HK-2 (cell line): ENCODE measurements around the gene ARL2.

Experiments
- DNase-seq: peaks from one replicate; pipeline ENCODE4 v3.0.0-alpha.2; 2018; ENCODE audit not compliant: unreplicated experiment

Gene ARL2

DNA sequence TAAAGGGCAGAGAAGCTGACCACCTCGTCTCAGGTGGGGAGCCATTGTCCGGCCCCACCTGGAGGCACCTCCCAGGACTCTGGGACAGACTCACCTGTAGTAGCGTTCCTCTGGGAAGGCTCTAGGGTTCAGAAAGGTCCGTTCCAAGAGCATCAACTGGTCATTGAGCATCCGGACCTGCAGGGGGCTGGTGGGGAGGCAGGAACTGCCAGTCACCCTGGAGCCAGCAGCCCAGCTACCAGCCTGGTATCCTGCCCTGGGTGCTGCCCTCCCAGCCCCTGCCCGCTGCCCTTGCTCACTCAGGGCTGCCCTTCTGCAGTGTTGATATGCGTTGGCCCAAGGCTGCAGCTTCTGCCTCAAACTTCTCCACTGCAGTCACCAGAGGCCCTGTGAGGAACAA lies 31.8 kb downstream of the ARL2 start:
- DNase-seq = no peak

DNA sequence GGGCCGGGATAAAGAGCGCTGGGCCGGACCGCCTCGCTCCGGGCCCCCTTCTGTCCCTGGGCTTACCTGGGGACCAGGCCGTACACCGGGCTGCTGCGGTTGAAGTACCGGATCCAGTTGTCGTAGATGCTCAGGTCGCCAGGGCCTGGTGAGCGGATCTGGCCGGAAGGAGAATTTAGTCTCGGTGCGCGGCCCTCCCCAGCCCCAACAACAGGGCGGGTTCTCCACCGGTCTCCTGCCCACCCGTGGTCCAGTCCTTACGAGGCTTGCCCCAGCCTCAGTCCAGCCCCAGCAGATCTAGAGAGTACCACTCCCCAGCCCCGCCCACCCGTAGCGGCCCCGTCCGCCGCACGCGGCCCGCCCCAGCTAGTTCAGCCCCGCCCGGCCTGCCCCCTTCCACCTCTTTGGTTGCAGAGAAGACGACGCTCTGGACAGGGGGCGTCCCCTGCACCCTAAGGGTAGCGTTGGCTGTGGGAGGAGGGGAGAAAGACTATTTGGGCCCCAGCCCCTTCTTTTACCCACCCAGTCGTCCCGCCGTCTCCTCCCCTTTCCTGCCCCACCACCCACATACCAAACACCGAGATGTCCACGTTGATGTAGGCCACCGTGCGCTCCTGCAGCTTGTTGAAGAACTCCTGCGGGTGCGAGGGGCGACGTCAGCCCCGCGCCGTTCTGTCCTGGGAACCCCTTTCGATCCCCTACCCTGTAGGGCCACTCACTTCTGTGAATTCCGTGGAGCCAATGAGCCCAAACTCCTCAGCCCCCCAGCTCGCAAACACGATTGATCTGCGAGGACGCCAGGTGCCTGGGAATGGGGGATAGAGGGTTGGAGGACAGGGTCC lies 33.8 kb downstream of the ARL2 start:
- no peak for DNase-seq

DNA sequence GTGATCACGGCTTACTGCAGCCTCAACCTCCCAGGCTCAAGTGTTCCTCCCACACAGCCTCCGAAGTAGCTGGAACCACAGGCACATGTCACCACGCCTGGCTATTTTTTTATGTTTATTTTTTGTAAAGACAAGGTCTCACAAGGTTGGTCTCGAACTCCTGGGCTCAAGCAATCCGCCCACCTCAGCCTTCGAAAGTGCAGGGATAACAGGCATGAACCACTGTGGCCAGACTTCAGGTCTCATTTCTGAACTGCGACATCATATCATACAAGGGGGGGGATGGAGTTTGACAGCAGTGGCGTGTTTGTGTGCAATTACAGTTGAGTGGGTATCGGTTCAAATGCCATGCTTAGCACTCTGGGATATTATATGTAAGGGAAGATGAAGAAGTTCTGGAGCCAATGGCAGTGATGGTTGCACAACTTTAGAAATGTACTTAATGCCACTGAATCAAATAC lies 37.5 kb downstream of the ARL2 start:
- DNase-seq = no peak

DNA sequence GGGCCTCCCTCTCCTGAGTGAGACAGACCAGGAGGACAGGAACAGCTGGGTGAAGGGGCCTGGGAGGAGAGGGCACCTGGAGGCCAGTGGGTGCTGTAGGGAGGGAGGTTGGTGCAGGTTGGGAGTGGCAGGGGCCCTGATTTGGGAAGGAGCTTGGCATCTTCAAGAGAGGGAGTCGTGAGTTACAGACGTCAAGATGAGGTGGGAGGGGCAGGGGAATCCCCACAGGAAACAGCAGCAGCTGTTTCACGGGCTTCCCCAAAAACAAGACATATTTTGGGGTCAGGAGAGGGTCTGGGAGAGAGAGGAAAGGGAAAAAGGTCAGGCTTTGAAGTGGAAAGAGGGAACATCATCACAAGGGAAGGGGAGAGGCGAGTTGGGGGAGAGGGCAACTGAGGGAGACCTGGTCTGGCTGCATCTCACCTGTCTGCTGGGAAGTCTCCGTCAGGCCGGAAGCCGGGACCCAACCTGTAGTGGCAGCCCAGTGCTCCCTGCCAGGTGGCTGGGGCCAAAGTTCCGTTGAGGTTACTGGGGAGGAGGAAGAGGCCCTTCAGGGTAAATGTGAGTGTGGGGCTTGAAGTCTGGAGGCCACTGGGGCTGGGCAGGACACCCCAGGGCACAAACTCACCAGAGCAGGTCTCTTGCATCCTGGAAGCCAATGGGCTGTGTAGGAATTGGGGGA lies 40.0 kb downstream of the ARL2 start:
- DNase-seq = no peak

DNA sequence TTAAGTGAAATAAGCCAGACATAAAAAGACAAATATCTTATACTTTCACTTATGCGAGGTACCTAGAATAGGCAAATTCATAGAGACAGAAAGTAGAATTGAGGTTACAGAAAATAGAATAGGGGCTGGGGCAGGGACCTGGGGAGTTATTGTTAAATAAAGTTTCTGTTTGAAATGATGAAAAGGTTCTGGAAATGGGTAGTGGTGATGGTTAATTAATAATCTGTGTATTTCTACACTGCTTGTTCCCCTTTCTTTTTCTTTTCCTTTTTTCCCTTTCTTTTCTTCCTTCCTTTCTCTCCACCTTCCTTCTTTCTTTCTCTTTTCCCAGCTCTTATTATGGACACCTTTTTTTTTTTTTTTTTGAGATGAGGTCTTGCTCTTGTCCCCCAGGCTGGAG lies 41.6 kb downstream of the ARL2 start:
- no peak for DNase-seq

DNA sequence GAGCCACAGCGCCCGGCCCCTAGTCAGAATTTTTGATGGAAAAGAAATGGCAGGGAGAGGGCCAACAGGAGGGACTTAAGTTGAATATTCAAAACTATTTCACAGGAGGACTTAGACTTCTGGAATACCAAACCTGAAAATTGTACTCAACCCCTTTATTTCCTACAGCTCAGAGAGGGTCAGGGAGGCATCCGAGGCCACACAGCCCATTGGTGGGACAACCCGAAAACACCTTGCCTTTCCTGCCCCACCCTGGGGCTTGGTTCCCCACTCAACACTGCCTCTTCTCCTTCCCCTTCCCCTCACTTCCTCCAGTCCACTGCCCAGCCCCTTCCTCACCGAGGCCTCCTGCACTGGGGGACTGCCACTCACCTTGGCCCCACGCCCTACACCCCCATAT lies 43.0 kb downstream of the ARL2 start:
- DNase-seq = no peak

DNA sequence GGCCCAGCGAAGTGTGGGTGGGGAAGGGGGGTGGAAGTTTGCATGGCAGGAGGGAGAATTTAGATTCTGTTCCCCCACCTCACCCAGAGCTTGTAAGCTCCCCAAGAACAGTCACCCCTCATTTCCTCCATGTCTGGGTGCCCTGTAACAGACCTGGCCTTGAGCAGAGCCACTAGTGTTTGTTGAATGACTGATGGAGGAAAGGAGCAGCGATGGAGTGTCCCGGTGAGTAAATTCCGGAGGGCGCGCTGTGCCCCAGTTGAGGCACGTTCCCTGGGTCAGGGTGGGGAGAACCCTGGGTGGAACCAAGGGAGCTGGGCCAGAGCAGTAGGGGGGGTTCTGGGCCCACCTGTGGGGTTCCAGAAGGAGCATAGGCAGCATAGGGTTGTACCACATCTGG lies 43.6 kb downstream of the ARL2 start:
- no peak for DNase-seq

DNA sequence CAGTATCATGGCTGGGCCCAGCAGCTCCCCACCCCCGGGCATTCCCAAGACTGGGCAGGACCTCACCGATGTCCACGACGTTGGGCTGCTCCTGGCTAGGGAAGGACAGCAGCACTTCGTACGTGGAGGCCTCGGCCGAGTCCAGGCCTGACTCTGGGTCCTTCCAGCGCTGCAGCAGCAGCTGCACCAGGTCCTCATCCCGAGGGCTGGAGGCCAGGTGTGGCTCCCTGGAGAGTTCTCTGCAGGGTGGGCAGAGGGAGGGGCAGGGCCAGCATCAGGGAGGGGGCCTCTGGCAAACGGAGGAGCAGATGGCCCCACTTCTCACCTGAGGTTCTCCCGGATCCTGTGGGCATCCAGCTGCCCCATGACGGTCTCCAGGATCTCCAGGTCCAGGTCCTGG lies 44.1 kb downstream of the ARL2 start:
- no peak for DNase-seq

DNA sequence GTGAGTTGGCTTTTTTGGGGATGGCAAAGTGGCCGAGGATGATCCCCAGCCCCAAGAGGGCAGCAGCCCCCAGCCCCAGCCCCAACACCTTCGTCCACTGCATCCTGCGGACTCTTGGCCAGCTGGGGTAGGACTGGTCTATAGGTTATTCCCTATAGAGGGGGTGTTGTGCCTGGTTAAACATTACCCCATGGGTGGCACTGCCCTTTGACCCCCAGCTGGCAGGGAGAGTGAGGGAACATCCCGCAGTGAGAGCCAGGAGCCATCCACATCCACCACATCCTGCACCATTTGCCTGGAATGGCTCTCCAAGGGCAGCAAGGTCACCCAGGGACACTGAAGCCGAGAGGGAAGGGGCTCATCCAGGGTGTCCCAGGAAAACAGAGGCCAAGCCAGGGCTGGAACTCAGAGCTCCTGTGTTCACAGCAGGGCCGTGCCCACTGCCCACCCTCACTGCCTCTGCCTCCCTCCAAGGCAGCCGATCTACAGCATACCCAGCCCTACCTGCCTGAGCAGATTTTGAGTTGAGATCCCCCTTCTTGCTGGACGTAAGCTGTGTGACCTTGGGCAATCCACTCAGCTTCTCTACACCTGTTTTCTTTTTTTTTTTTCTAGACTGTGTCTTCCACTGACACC lies 44.6 kb downstream of the ARL2 start, which contains the start of gene NAALADL1:
Gene NAALADL1, minus strand, starts transcription at position 135 of the 636 bp plus-strand sequence. Its CDS starts 32 bp downstream, at position 103.
- DNase-seq = no peak

DNA sequence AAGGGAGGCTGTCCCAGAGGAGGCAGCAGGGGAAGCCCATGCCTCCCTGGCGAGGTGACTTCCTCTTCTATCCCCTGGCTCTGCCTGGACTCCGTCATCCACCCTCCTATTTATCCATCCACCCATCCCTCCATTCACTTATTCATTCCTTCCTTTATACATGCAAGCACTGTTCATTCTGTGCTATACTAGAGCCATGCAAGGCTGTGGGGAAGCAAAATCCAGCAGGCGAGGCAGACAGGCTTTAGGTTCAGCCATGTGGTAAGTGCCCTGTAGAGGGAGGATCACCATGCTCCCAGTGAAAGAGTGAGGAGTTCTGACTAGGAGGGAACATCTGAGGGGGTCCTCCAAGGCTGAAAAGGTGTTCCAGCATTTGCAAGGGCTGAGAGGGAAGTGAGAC lies 45.6 kb downstream of the ARL2 start:
- no peak for DNase-seq

DNA sequence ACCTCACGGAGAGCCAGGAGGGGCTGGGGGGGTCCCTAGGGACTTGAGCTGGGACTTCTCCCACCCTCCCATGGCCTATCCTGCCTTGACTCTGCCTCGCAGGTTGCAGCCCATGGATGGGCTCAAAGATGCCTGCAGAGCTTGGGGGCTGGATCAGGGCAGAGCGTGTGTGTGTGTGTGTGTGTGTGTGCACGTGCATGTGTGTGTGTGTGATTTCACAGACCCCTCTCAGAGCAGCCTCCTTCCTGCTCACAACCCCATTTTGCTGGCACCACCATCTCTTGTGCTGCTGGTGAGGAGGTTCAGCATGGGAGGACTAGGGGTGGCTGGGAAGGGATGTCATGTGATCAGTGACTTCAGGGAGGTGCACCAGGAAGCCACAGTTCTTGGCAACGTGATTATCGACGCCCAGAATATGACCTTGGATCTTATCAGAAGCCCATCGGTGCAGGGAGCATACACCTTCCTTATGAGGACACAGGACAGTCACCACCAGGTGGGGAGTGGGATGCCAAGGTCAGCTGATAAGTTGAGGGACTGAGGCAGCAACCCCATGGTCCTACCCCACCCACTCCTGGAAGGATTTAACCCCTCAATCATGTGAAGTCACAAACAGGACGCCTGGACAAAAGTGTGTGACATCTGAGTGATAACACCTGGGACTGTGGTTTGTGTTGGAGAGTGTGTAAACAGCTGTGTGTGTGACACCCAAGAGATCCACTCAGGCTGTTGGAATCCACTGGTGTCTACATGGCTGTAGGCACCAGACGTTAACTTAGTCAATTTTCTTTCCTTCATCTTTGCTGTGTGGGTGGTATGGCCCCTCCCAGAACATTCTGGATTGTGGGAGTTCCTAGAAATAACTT lies 46.2 kb downstream of the ARL2 start:
- DNase-seq = no peak

DNA sequence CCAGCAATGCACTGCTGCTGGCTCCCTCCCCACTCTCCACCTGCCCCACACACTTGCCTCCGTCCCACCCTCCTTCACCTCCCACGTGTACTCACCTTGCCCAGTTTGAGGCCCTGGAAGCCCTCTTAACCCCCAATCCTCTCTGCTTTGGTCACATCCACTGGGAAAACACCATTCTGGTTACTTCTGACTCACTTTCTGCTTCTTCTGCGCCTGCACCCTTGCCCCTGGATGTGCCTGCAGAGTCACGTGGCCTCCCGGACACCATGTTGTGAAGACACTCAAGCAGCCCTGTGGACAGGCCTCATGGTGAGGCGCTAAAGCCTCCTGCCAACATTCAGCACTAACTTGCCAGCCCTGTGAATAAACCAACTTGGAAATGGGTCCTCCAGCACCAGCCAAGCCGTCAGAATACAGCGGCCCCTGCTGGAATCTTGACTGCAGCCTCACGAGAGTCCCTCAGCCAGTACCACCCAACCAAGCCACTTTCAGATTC lies 47.0 kb downstream of the ARL2 start:
- no peak for DNase-seq

DNA sequence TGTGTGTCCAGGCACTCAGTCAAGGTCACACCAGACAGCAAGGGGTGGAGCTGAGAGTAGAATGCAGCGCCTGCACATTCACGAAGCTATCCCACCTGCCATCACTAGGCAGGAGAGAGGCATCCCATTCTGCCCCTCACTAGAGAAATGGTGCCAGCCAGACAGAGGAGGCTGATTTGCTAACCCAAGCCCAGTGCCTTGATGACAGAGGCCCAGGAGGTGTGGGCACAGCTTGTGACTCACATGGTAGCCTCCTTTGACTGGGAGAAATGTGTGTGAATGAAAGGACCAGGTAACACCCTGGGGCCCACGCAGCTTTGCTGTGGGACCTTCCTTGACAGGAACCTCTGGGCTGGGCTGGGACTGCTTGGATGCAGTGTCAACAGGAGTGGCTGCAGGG lies 49.6 kb downstream of the ARL2 start:
- DNase-seq = no peak

DNA sequence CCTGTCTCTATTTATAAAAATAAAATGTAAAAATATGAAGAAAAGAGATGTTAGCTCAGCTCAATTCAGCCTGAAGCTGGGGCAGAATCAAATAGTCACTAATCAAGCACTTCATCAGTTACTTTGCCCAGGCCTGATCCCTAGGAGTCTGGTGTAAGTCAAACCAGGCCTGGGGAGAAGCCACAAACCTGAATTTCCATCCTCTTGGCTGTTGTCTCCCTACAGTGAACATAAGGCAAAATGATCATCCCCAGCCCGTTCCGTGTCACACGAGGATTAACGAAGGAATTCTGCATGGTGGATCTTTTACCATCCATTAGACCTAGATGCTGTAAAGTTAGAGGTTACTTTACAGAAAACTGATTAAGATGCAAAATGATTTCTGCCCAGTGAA lies 50.9 kb downstream of the ARL2 start:
- no peak for DNase-seq

DNA sequence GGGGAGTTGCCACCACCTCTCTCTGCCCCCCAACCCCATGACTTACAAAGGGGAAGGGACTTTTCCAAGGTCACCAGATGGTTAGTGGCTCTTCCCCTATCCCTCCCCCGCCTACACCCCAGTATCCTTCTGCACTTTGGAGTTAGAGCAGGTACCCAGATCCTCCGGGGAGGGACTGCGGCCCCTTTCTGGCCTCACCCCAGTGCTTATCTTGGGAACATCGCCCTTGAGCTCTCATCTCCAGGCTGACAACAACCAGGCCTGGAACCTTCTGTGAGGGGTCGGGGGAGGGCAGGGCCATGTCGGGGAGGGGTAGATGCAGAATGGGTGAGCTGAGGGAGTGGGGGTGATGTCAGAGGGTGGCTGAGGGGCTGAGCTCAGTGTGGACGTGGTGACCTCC lies 51.9 kb downstream of the ARL2 start:
- DNase-seq = no peak

DNA sequence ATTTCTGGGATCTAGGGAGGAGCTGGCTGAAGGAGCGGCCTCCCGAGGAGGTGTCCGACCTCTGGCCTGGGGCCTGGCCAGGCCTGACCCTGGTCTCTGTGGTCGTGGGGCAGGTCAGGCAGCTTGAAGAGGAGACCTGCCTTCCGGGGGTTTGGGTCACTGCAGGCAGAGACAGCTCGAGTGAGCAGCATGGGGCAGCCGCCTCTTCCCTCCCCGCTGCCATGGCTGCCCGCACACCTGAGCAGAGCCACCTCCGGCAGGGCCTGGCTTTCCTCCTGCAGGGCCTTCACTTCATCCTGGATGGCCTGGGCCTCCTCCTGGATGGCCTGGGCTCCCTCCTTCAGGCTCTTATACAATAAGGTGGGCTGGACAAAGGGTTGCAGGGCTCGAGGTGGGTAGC lies 52.4 kb downstream of the ARL2 start:
- no peak for DNase-seq

DNA sequence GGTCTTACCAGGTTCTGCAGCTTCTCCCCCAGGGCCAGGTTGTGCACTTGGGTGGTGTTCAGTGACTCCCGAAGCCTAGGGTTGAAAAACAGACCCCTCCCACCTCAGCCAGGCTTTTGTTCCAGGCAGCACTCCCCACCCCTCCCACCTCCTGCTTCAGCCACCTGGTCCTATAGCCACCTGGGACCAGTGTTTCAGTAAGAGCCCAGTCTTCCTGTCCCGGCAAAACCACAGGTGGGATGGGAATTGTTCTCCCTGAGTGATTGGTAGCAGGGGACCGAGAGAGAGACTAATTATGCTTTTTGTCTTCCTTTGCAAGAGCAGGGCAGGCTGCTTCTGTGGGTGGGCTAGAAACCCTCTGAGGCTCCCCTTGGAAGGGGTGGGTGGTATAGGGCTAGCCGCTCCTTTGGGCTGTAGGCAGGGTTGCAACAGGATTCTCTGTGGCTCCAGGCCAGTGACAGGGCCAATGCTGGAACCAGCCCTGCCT lies 52.9 kb downstream of the ARL2 start:
- no peak for DNase-seq

DNA sequence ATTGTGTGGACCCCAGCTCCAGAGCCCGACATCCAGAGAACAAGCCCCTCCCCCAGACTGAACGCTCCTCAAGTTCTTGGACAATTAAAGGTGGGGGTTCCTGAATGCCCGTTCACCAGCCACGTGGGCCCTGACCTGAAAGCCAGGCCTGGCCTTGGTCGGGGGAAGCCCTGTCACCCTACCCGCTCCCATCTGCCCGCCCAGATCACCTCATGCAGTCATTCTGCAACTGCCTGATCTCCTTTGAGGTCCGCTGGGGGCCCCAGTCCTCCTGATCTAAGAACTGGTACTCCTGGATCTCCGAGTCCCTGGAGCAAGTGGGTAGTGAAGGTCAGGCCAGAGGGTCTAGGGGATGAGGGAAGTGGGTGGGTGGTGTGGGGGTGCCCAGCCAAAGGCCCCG lies 53.5 kb downstream of the ARL2 start:
- DNase-seq = no peak

DNA sequence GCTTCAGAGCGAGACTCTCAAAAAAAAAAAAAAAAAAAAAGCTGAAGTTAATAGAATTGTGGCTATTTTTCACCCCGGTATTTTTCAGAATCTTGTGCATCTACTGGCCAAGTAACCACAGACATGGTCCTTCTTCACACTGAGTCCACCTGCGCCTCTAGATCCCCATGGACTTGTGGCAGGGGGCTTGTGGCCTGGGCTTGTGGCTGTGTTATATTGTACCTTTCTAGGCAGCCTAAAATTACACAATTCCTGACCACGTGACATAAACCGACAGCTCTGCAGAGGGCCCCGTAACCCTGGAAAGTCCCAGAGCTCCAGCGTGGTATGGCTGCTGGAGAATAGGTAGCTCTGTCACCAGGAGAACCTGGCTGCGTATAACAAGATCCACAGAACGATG lies 55.3 kb downstream of the ARL2 start:
- peak; percentile 5 for DNase-seq
